ENCODE data around the gene DENND2C.

The DENND2C gene

DNA sequence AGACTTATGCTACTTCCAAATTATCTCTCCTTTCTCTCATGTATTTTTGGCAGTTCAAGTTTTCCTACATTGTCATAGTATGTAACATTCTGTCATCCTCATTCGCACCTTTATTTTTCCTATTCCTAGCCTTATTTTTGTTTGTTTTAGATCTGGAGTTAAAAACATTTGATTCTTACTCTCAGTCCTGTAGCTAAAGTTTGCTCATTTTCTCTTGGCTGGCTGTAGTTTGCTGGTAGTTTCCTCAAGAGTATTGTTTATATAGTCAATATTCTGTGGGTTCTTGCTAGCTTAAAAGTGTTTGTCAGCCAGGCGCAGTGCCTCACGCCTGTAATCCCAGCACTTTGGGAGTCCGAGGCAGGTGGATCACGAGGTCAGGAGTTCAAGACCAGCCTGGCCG is 129.0 kb downstream of the DENND2C start:
- DNase-seq (ENCODE audit: low spot score), result no peak

DNA sequence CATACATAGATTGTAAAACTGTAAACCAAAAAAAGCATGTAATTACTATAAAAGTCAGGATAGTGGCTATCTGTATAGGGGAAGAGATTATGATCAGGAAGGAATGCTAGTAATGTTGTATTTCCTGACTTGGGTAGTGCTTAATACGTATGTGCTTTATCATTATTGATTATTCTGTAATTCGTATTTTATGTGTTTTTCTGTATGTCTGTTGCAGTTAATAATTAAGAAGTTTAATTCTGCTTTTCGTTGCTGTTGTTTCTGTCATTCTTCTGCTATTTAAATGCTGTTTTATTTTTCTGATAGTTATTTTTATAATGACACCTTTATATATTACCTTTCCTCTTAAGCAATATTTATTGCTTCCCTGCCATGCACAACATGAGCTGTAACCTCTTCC is 129.6 kb downstream of the DENND2C start:
- no peak for DNase-seq (ENCODE audit: low spot score)

DNA sequence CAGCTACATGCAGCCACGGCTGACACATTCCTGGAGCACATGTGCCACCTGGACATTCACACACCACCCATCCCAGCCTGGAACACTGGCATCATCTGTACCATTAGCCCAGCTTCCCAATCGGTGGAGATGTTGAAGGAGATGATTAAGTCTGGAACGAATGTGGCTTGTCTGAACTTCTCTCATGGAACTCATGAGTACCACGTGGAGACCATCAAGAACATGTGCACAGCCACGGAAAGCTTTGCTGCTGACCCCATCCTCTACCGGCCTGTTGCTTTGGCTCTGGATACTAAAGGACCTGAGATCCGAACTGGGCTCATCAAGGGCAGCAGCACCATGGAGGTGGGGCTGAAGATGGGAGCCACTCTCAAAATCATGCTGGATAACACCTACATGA is 133.8 kb downstream of the DENND2C start:
- no peak for DNase-seq (ENCODE audit: low spot score)

DNA sequence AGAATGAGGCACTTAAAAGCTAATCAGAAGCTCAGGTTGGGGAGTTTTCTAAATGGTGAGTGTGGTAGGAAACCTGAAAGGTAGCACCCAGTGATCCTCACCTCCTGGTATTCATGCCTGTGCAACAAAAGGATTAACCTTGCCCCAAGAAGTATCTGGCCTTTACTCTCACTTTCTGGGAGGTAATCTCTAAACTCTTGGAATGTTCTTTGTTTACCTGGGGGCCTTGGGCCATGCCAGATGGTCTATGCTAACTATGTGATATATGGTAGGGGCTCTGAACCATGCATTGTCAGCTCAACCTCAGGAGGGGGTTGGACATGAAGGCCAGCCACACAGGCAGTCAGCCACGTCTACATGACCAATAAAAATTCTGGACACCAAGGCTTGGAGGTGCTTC is 134.4 kb downstream of the DENND2C start:
- no peak for DNase-seq (ENCODE audit: low spot score)
